Measurements from ENCODE around the gene NEURL2. TPM values are rescaled to one million over a fixed set of nuclear protein-coding genes. Genes with fewer than 3 reads are reported as not detected.

The NEURL2 gene
- total RNA-seq, 1 donor from 2014 or later, result 8.4 TPM

- no peak for TF ChIP-seq CTCF (IDR thresholded peaks at IDR 0.05; ENCODE audit: unreplicated experiment)
- H3K27me3 Mint-ChIP-seq, result peaks cover 3% of the 10 kb centered on the region
- H3K27ac Mint-ChIP-seq, result peak overlapping the region; percentile 90
- DNase-seq (ENCODE audit: low spot score, unreplicated experiment), result peak; percentile 91
- peaks cover 2% of the 10 kb centered on the region for H3K4me1 Mint-ChIP-seq (ENCODE audit: low read depth)
- peak overlapping the region; percentile 71 for H3K4me3 Mint-ChIP-seq (ENCODE audit: low read depth)
- no peaks in the 10 kb centered on the region for H3K9me3 Mint-ChIP-seq (ENCODE audit: low read depth)
- peaks cover 4% of the 10 kb centered on the region for H3K36me3 Mint-ChIP-seq (ENCODE audit: insufficient read depth)
Measured at GRCh38 chr20:45910670-45911485, 19.9 kb upstream of the NEURL2 start.

DNA sequence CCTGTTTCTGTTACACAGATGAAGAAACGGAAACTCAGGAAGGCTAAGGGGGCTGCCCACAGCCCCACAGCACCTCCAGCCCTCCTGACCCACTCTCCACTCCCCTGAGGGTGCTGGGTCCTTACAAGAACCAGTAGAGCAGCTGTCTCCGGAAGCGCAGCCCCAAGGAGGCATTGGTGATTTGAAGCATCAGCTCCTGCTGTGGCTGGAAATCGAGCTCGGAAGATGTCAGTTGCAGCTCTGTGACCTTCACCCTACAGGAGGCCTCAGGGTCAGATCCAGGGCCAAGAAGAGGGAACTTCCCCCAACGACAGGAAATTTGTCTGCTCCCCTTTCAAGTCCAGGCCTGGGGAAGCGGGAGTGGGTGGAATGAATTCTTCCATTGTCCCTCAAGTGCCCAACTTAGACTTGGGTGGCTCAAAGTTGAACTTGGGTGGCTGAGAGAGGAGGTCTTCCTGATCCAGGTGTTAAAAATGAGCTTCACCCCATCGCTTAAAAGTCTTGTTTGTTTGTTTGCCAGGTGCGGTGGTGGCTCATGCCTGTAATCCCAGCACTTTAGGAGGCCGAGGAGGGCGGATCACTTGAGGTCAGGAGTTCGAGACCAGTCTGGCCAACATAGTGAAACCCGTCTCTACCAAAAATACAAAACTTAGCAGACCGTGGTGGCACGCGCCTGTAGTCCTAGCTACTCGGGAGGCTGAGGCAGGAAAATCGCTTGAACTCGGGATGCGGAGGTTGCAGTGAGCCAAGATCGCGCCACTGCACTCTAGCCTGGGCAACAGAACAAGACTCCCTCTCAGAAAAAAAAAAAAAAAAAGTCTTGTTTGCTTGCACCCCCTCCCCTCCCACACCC lies 19.0 kb upstream of the NEURL2 start:
- peaks cover 2% of the 10 kb centered on the region for H3K4me1 Mint-ChIP-seq (ENCODE audit: low read depth)
- H3K9me3 Mint-ChIP-seq (ENCODE audit: low read depth), result no peaks in the 10 kb centered on the region
- no peak for TF ChIP-seq CTCF (IDR thresholded peaks at IDR 0.05; ENCODE audit: unreplicated experiment)
- peaks cover 7% of the 10 kb centered on the region for H3K36me3 Mint-ChIP-seq (ENCODE audit: insufficient read depth)
- no peak for DNase-seq (ENCODE audit: low spot score, unreplicated experiment)
- peaks cover 3% of the 10 kb centered on the region for H3K27me3 Mint-ChIP-seq
- H3K4me3 Mint-ChIP-seq (ENCODE audit: low read depth), result peak overlapping the region; percentile 71
- H3K27ac Mint-ChIP-seq, result peak overlapping the region; percentile 46

DNA sequence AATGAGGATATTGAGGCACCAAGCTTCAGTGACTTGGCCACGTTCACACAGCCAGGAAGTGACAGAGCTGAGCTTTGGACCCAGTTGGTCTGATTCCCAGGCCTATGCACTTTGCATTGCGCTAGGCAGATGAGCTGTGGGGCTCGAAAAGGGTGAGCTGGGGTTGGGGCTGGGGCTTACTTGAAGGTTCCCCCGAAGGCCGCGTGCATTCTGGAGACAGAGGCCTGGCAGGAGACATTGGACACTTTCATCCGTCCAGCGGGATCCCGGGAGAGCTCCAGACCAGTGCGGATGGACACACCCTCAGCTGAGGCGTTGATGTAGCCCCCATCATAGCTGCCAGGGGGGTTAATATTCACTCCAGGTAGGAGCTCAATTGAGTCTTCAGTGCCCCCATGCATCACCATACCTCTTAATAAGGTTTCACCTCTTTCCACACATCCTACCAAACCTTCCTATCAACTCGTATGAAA lies 18.4 kb upstream of the NEURL2 start:
- H3K27ac Mint-ChIP-seq, result no peak overlapping the region

DNA sequence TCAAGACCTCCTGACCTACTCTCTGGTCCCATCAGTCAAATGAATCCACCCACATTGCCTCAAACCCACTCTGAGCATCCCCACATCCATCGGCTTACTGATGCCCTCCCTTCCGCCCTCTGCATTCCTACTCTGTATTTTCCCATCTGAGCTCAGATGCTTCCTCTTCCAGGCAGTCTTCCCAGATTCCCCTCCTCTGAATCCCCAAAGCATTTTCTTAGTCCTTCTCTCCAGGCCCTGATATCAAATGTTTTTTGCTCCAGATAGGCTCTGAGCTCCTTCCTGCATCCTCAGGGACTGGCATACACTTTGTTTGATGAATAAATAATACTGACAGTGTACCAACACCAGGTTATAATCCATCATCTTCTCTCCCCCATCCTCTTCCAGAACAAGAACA lies 17.1 kb upstream of the NEURL2 start:
- no peak overlapping the region for H3K27ac Mint-ChIP-seq
- DNase-seq (ENCODE audit: low spot score, unreplicated experiment), result no peak

More for the DNA sequence above, 18.4 kb upstream of the NEURL2 start:
- Mint-ChIP-seq H3K4me1 (ENCODE audit: low read depth) (peaks cover 2% of the 10 kb centered on the region), H3K9me3 (ENCODE audit: low read depth) (no peaks in the 10 kb centered on the region), H3K4me3 (ENCODE audit: low read depth) (no peak overlapping the region), H3K27me3 (peaks cover 3% of the 10 kb centered on the region), H3K36me3 (ENCODE audit: insufficient read depth) (peaks cover 7% of the 10 kb centered on the region)
- TF ChIP-seq CTCF (IDR thresholded peaks at IDR 0.05; ENCODE audit: unreplicated experiment), result no peak
- no peak for DNase-seq (ENCODE audit: low spot score, unreplicated experiment)

More for the DNA sequence above, 17.1 kb upstream of the NEURL2 start:
- Mint-ChIP-seq H3K4me1 (ENCODE audit: low read depth) (peaks cover 2% of the 10 kb centered on the region), H3K27me3 (peaks cover 3% of the 10 kb centered on the region), H3K9me3 (ENCODE audit: low read depth) (no peaks in the 10 kb centered on the region), H3K4me3 (ENCODE audit: low read depth) (no peak overlapping the region), H3K36me3 (ENCODE audit: insufficient read depth) (peaks cover 7% of the 10 kb centered on the region)
- no peak for TF ChIP-seq CTCF (IDR thresholded peaks at IDR 0.05; ENCODE audit: unreplicated experiment)

All from progenitor cell of endocrine pancreas (in vitro differentiated cells).